Hypothalamus (tissue), 51 donors: ENCODE measurements around the gene TNS3.

Experiments
- DNase-seq, 51 donors: peaks; one replicate each; lab custom pipeline; 2025; lab: John Stamatoyannopoulos, UW

TNS3 gene

DNA sequence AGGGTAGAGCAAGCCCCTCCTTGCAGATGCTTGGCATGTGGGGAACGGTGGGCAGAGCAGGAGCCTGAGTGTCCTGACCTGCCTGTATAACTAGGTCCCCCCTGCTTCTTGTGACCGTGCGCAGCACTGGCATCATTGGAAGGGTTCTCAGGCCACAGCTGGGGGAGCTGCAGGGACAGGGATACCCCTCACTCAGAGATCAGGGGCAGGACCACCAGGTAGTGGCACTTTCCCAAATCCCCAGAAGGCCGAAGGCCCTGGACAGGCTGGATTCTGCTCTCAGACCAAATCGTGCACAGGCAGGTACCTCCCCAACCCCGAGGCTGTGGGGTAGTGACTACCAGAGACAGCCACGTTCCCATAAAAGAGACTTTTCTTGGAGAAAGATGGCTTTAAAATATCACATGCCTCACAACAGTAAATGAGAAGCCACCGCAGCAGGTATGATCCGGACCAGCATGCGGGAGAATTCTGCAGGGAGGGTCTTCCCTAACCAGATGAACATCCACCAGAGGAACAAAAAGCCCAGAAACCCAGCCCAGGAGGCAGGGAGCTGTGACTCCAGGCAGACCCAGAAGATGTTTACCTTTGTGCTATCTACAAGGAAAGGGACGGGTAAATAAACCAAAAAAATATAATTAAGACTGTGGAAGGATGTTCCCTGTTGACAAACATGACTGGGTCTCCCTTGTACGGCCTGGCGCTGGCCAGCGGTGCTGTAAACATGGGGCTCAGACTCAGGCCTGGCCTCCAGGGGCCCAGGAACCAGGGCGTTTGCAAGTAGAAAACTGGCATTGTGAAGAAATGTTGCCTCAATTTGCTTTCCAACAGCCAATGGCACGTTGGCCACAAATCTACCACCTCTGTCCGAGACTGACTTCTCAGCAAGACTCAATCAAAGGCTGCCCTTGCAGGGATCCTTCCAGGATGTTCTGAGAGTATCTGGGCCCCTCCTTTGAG, 180.0 kb downstream of the TNS3 start:
- no peak for DNase-seq

DNA sequence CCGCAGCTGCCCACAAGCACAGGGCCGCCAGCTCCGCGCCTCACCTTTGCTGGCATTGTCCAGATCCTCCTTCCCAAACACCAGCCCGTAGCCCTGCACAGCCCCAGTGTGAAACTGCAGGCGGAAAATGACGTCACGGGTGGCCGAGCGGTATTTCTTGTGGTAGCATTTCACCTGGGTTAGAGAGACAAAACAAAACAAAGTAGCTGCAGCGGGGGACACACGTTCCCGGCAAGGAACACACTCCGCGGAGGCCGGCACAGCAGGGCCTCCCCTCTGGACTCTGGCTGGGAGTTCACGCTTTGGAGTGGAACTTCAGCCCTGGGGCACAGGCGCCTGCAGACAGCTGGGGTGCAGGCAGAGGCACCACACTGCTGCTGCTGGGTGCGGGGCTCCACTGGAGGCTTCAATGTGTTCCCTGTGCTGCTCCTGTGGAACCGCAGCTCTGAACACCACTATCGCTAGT, 181.1 kb downstream of the TNS3 start:
- no peak for DNase-seq

DNA sequence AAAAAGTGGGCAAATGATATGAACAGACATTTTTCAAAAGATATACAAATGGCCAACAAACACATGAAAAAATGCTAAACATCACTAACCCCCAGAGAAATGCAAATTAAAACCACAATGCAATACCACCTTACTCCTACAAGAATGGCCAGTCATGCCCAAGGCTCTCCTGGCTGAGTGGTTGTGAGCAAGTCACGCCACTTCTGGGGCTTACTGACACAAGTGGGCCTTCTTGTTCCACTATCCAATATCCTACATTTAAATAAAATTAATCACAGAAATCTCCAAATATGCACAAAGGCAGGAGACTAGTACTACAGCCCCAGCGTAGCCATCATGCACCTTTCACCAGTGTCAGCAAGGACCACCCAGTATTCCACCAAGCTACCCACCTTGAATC, 181.9 kb downstream of the TNS3 start:
- no peak for DNase-seq

DNA sequence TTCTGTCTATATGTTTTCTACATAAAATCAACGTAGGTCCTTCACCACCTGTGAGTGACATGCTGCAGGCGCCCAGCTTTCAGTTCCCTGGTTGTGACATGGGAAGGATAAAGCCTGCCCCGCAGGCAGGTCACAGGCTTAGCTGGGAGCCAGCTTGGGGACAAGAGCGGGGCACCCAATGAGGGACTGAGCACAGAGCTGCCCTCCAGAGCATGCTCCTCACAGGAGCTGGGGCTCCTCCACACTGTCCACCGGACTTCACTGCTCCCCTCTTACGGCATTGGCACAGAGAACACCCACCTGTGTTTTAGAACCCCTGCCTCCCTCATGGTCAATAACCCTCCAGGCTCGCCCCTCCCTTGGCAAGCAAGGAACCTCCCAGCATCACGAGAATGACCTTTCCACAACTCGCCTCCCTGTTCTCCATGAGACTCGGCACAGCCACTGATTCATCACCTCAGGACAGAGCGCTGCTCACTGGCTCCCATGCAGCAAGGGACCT, 187.1 kb downstream of the TNS3 start:
- no peak for DNase-seq

DNA sequence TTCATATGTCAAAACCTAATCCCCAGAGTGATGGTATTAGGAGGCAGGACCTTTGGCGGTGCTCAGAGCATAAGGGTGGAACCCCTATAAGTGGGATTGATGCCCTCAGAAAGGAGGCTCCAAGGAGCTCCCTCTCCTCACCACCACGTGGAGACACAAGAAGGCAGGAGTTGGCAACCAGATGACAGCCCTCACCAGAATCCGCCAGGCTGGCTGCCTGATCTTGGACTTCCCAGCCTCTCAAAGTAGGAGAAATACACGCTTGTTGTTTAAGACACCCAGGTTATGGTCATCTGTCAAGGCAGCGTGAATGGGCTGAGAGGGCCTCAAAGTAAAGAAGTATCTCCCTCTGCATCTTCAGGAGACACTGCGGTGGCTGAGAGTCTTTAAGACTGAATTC, 187.7 kb downstream of the TNS3 start:
- DNase-seq = no peak

DNA sequence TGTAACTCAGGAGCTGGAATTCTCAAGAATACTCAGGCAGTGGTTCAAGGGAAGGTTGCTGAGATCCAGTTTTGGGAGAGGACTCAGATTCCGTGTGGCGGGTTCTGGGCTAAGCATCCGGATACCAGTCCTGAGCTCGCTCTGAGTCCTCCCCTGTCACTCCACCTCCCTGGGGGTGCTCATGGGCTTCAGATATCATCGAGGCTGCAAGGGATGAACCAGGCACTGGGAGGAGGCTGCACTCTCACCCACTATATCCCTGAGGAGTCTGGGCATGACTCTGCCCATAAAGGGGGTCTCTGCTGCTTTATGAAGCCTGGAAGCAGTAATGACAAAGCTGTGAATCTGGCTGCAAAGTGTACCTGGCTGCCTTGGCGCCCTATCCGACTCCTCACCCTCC, 188.5 kb downstream of the TNS3 start:
- DNase-seq = no peak

DNA sequence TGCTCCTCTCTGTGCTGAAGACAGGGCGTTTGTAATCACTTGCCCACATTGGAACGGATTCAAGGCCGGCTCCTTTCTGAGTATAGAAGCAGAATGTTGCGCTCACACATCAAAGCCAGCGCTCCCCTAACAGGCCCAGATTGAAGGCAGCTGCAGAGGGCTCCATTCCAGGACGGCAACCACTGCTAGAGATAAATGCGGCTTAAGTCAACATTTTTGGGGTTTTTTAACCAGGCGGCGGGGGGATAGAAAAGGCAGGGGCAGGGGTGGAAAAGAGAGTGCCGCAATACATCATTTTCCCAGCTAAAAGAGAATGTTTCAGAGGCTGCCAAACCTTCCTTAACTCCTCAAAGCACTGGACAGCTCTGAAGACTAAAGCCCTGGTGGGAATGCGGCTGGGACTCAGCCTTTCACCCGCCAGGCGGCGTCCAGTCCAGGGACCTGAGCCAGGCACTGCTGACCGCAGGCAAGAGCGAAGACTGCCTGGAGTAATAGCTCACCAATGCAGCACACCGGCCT, 189.6 kb downstream of the TNS3 start:
- DNase-seq = peak in 30 of 51 donors; percentile 9 to 71 (median 38)

DNA sequence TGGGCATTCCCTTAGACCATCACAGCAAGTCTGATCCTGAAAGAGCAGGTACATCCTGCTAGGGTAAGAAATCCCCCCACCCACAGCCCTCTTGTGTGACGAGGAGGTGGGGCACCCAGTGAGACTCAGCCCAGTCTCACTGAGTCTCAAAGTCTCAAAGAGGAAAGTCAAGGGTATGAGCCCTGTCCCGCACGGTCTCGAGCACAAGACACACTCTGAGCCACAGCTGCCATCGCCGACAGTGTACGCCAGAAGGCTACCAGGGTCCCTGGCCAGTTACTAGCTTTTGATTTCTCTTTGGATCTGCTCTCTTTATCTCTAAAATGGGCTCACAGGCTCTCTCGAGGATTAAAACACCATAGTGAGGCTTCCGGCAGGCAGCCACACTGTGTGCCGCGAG, 190.2 kb downstream of the TNS3 start:
- no peak for DNase-seq

DNA sequence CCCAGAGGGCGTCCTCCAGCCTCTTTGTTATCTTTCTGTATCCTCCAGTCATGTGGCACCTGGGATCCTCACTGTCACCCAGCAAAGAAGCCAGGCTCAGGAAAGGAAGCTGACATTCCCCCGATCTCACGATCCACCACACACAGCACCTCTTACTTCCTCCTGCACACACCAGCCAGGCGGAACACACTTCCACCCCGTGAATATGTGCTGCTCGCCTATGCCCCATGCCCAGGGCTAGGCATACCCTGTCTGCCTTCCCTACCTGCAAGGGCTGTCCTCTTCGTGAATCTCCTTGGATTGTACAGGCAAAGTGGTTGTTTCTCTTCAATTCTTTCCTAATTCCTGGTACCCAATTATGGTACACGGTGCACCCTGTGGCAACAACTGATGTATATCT, 191.0 kb downstream of the TNS3 start:
- no peak for DNase-seq

DNA sequence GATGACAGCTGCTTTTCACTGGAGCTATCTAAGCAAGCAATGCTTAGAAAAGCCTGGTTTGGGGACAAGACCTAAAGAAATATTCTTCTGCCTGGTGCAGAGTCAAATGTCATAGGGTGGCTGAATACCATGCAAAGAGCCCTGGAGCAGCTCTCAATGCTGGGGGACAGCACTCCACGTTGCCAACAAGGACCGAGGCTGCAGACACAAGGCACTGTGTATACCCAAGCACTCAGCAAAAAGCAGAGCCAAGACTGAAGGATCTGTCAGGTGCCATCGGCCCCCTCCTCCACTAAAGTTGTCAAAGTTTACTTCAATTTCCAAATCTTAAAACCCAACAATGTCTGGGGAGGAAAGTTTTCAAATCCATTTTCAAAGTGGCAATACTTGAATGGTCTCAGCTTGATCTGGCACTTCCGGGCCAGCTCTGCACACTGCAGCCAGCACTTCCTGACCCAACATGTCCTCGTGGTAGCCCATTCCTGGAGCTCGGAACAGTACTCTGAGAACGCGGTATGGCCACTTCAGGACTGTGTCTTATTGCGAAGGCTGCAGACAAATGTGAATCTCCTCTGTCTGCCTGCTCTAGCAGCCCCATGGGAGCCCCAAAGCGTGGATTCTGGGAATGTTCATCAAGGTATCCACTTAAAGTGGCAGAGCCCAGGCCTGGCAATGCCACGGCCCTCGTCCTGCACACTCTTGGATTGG, 191.8 kb downstream of the TNS3 start:
- no peak for DNase-seq

DNA sequence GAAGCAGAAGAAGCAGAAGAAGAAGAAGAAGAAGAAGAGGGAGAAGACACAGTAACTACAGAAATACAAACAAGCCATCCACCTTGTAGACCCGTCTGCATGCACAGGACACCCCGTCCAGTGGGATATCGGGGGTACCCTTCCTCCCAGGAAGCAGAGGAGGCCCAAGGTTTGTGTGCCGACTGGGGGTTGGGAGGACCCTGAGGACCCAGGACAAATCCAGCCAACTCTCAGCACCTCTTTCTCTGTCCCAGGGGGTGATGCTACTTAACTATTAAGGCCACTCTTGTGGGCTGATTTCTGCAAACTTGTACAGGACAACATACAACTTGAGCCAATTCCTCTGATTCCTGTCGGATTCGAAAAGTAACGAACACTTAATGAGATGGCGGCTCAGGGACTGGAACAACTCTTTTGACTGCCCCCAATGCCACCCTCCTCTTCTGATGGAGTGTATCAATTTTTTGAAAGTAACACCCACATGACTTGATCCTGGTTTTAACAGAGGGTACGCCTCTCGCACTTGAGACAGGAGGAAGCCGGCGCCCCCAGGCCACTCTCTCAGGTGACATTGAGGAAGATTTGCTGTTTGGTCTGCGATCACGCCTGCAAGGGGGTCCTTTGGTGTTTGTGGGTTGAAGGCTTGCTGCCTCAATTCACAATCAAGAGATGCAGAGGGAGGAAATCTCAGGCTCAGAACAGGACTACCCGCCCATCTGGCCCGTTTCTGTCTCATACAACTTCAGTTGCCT, 192.6 kb downstream of the TNS3 start:
- no peak for DNase-seq

DNA sequence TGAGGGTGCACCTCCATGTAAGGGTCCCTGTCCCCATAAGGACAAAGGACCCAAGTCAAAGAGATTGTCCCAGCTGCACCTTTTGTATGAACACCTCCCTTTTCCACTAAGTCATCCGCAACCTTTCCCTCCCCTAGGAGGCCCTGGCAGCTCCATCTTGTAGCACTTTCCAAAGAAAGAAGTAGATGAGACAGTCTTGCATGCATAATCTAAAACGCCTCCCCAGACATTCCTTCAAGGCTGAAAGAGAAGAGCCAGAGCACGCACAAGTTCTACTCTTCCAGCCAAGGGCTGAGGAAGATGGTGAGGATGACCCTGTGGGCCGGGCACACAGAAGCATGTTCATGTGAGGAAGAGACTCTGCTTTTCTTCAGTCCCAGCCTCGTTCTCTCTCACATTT, 194.4 kb downstream of the TNS3 start:
- no peak for DNase-seq

DNA sequence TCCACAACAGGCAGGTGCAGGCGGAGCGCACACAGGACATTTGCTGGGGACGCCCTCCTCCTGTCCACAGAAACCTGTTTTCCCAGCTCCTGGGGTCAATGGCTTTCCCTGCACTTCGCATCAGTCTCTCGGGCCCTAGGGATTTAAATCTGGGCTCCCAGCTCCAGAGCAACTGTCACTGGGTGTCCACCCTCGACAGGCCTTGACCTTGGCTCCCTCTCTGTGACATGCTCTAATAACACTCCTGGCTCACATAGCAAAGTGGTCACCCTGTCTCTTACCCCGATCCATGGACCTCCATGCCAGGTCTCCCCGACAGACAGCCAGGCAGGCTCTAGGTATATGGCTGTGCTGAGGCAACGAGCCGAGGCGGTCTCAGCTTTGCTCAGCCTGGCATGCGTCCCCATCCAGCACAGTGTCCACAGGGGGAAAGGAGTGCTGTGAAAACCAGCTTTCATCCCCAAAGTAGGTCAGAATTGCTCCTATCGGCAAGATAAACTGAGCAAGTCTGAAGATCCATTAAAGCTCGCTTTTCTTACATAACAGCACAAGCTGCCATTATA, 195.6 kb downstream of the TNS3 start:
- no peak for DNase-seq

DNA sequence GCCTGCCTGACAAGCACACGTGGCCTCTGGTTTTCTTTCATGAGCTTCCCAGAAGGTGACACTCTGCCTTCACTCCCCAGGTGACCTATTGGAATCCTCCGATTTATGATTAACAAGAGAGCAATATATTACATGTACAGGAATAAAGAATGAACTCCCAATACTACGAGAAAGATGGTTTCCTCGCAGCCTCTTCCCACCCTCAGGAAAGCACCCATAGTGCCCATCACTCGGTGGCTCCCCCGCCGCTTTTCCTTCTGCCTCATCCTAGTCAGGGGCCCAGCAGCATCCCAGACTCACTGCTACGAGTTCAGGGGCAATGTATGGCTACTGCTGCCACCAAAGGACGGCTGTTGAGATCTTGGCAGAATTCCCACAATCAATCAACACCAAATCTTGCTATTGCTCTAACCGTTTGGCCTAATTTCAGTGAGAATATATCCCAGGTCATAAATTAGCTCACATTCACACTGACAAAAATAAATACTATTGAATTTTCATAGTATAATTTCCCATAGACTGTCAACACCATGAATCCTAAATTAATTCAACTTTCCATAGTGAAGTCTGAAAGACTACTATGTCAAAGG, 196.3 kb downstream of the TNS3 start:
- DNase-seq = no peak

DNA sequence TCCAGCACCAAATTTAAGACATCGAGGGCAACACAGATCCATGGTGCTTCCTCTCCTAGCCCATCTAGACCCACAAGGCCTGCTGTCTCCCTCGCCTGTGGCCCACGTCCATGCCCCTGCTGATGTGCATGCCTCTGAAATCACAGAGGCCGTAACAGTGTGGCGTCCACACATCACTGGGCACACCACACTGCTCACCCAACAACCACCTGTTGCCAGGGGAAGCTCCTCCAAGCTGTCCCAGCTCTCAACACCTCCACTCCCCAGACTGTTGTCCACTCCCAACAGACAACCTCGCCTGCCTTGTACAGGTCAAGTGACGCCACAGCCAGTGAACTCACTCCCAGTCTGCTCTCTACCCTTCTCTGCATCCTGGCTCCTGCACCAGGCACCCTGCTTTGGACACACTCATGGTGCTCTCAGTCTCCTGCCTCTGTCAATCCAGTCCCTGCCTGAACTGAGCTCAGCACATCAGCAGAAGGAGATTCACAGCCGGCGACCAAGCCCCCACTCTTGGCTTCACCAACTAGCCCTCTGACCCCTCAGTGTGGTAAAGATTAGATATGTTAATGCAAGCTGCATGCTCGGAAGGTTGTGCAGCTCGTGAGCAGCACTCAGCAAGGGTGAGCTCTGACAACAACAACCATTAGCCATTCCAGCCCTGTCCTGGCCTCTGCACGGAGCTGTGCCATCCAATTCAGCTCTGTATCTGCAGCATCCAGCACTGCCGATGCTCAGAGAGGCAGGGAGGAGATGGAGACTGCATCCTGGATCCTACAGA, 197.0 kb downstream of the TNS3 start:
- no peak for DNase-seq

DNA sequence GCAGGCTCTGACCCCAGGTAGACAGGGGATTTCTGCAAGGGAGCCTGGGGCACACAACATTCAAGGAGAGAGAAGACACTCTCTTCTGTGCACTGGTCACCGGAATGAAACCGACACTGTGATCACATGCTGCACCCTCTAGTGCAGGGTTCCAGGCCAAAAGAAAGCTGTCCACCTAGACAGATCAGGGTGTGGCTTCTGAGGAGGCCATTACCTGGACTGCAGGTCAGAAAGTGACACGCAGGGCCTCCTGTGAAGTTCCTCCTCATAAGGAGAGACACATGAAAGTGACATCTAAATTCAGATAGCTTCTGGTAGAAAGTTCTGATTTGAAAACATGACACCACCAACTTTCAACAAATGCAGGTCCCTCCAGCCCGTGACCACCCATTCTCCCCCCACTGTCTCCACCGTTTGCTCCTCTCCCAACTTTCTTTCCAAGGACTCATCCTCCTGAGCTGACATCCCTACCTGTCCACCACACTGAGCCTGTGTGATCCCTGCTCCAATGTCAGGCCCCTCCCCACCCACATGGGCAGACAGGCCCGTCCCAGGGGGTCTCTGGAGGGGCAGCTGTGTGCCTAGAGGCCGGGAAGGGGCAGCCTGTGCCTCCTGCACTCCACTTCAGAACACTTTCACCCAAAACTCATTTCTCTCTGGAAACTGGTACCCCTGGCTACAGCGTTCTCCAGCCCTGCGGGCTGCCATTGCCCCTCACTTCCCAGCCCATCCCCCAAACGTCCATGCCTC, 198.0 kb downstream of the TNS3 start:
- DNase-seq = no peak

DNA sequence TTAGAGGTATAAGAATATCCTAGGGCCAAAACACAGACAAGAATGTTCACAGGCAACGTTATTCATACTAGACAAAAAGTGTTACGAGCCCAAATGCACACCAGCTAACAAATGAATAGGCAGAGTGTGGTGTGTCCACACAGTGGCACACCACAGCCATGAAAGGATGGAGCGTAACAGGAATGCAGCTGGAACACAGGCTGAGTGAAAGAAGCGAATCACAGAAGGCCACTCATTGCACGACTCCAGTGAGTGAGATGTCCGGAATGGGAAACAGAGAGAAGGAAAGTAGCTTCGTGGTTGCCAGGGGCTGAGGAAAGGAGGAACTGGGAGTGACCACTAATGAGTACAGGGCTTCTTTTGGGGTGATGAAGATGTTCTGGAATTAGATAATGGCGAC, 198.8 kb downstream of the TNS3 start:
- peak in 3 of 51 donors; percentile 3 to 22 (median 18) for DNase-seq

DNA sequence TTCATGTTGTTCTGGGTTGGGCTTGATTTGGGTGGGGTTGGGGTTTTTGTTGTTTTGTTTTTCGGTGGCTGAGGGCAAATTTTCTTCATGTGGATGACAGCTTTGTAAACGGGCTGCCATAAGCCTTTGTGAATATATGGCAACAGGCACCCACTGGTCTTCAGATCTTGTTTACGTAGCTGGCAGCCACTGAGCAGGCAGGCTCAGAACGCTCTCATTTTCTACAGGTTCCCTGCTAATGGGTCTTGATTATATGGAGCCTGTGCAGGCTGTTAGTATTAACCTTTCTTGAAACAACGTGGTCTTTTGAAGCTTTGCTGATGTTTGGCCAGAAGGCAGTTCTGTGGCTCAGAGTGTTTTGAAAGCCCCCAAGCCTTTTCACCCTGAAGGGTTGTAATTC, 199.7 kb downstream of the TNS3 start:
- no peak for DNase-seq

DNA sequence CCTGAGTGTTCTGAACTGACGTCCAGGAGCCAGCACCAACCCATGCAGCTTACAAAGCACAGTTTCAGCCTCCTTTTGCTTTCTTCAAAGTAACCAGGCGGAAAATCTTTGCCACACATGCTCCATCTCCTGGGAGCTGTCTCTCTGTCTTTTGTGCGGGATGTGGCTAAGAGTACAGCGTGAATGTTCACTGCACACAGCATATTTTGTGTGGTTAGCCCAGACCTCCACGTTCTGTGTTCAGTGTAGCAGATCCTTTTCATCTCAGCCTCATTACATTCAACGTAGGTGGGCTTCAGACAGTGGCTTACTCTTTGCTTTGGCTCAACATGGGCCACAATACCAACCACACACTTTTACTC, 200.8 kb downstream of the TNS3 start:
- DNase-seq = peak in 2 of 51 donors; percentile 17 to 26
